ENCODE data around the gene KIF2A.

GRCh38 chr5:62260513-62260912 is 45.5 kb upstream of the KIF2A start:
- TF ChIP-seq, protein P1, sequence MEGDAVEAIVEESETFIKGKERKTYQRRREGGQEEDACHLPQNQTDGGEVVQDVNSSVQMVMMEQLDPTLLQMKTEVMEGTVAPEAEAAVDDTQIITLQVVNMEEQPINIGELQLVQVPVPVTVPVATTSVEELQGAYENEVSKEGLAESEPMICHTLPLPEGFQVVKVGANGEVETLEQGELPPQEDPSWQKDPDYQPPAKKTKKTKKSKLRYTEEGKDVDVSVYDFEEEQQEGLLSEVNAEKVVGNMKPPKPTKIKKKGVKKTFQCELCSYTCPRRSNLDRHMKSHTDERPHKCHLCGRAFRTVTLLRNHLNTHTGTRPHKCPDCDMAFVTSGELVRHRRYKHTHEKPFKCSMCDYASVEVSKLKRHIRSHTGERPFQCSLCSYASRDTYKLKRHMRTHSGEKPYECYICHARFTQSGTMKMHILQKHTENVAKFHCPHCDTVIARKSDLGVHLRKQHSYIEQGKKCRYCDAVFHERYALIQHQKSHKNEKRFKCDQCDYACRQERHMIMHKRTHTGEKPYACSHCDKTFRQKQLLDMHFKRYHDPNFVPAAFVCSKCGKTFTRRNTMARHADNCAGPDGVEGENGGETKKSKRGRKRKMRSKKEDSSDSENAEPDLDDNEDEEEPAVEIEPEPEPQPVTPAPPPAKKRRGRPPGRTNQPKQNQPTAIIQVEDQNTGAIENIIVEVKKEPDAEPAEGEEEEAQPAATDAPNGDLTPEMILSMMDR (conservative IDR thresholded peaks at IDR 0.05; ENCODE audit: low read length), result no peak
- no peak for TF ChIP-seq EZH2phosphoT487 (IDR thresholded peaks at IDR 0.05; ENCODE audit: borderline replicate concordance, low read depth, low read length)

Data from OCI-LY7 (cell line).